ENCODE measurements around the gene CABLES1.

DNA sequence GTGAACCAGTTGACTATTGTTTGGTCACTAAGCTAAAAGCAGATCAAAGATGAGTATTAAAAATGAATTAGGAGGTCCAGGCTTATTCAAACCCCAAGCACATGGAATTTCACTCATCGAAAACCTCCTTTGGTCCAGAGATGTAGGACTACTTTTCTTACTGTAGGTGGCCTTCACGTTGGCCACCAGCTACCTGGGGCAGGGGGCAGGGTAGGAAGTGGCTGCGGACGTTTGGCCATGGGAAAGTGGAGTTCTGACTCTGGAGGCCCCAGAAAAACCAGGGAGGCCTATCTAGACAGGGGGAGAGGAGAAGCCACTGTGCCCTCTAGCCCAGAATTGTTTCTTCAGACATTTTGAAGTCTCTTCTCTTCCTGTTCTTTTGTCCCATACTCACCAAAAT is 31.8 kb upstream of the CABLES1 start:
- TF ChIP-seq, protein P1, sequence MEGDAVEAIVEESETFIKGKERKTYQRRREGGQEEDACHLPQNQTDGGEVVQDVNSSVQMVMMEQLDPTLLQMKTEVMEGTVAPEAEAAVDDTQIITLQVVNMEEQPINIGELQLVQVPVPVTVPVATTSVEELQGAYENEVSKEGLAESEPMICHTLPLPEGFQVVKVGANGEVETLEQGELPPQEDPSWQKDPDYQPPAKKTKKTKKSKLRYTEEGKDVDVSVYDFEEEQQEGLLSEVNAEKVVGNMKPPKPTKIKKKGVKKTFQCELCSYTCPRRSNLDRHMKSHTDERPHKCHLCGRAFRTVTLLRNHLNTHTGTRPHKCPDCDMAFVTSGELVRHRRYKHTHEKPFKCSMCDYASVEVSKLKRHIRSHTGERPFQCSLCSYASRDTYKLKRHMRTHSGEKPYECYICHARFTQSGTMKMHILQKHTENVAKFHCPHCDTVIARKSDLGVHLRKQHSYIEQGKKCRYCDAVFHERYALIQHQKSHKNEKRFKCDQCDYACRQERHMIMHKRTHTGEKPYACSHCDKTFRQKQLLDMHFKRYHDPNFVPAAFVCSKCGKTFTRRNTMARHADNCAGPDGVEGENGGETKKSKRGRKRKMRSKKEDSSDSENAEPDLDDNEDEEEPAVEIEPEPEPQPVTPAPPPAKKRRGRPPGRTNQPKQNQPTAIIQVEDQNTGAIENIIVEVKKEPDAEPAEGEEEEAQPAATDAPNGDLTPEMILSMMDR (IDR thresholded peaks at IDR 0.05; ENCODE audit: poor library complexity), result no peak
- no peak for TF ChIP-seq EZH2phosphoT487 (IDR thresholded peaks at IDR 0.05; ENCODE audit: low read depth, severe bottlenecking, unreplicated experiment)
- TF ChIP-seq EZH2 (IDR thresholded peaks at IDR 0.05; ENCODE audit: borderline replicate concordance), result no peak
